Esophagus muscularis mucosa (tissue), 4 donors: ENCODE results near the gene TCF7L2. TPM values are rescaled to one million over a fixed set of nuclear protein-coding genes. Genes with fewer than 3 reads are reported as not detected.

Experiments used
- DNase-seq: peaks from one replicate; pipeline ENCODE4 v3.0.0-alpha.2; 2017; ENCODE audit errors: extremely low spot score
- H3K27ac ChIP-seq, 4 donors: fragments of 200-600 bp; sonication (generic); replicated peaks in 1 of 4; 1 replicate in 3 of 4; 2 replicates in 1 of 4; pipeline ENCODE4 v1.5.1; 2016 to 2019; ENCODE audit warnings: mild to moderate bottlenecking in 1 of 4
- H3K27me3 ChIP-seq, 4 donors: fragments of 200-600 bp; sonication (generic); one replicate each; pipeline versions ENCODE4 v1.5.1 to v1.6.0; 2016 to 2019
- H3K36me3 ChIP-seq, 4 donors: fragments of 200-600 bp; sonication (generic); one replicate each; pipeline ENCODE4 v1.5.1; 2016 to 2019
- H3K4me1 ChIP-seq, 4 donors: fragments of 200-600 bp; sonication (generic); one replicate each; pipeline ENCODE4 v1.5.1; 2016 to 2019
- H3K4me3 ChIP-seq, 4 donors: fragments of 200-600 bp; sonication (generic); 1 replicate in 2 of 4; 2 replicates in 2 of 4; pipeline ENCODE4 v1.5.1; 2016 to 2019; ENCODE audit warnings: mild to moderate bottlenecking in 4 of 4, moderate library complexity in 1 of 4
- H3K9me3 ChIP-seq, 4 donors: fragments of 200-600 bp; sonication (generic); 1 replicate in 3 of 4; 2 replicates in 1 of 4; pipeline ENCODE4 v1.5.1; 2016 to 2019
- EP300 ChIP-seq: sonication (generic); formaldehyde crosslinking; IDR thresholded peaks from one replicate; pipeline ENCODE4 v1.6.1; 2017; ENCODE audit warnings: antibody characterized with exemption
- POLR2A ChIP-seq: fragments of 450-650 bp; IDR thresholded peaks from one replicate; pipeline ENCODE4 v1.6.1; 2017; ENCODE audit warnings: antibody characterized with exemption, moderate library complexity, mild to moderate bottlenecking, low read depth
- POLR2AphosphoS5 ChIP-seq, 2 donors: sonication (generic); formaldehyde crosslinking; IDR thresholded peaks; one replicate each; pipeline ENCODE4 v1.6.1; 2017; ENCODE audit warnings: antibody characterized with exemption in 2 of 2
- WGBS: methylation state at CpG from one replicate; pipeline ENCODE4 v1.1.5; 2018; 5-methylcytosine and 5-hydroxymethylcytosine counted together
- intact Hi-C: fragments of 100-400 bp; cut with DNase I; formaldehyde crosslinking; loops from one replicate; pipeline ENCODE4 v1.15.1; 2023
- total RNA-seq, 4 donors: library from RNA; depleted of rRNA; stranded (reverse); fragments of >200 nt; gene quantifications; one replicate each; pipeline versions ENCODE4 v1.1.0 to v1.2.1, GENCODE V29; 2016
- TF ChIP-seq, protein P1 (sequence below), 3 experiments: fragments of 200-600 bp in 2 of 3; fragments of 450-650 bp in 1 of 3; sonication (generic) in 2 of 3; IDR thresholded peaks; one replicate each; pipeline ENCODE4 v1.5.1; 2017 to 2019; ENCODE audit warnings: antibody characterized with exemption in 3 of 3, mild to moderate bottlenecking in 2 of 3, moderate library complexity in 1 of 3

The TCF7L2 gene
- total RNA-seq, 4 donors from 2014 or later: 7.8 to 24.1 (median 19.2) TPM

DNA sequence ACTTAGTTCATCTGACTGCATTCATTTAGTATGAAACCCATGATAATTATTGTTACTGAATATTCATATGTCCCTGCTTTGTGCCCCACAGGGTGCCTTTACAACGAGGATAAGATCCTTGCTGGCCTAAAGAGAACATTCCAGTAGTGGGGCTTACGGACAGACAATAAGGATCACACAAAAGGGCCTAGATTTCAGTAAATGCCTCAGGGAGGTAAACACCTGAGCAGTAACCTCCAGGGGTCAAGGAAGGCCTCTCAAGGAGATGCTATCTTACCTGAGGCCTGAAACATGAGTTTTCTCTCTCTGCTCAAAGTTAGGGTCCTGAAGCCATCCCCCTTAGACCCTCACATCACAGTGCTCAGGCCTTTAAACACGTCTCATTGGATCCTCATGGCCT lies 228.7 kb downstream of the TCF7L2 start:
- peaks cover 0 to 20% (median 6%) of the 10 kb centered on the region in 4 donors for H3K4me1 ChIP-seq
- peak; percentile 55 for DNase-seq
- TF ChIP-seq, protein P1, sequence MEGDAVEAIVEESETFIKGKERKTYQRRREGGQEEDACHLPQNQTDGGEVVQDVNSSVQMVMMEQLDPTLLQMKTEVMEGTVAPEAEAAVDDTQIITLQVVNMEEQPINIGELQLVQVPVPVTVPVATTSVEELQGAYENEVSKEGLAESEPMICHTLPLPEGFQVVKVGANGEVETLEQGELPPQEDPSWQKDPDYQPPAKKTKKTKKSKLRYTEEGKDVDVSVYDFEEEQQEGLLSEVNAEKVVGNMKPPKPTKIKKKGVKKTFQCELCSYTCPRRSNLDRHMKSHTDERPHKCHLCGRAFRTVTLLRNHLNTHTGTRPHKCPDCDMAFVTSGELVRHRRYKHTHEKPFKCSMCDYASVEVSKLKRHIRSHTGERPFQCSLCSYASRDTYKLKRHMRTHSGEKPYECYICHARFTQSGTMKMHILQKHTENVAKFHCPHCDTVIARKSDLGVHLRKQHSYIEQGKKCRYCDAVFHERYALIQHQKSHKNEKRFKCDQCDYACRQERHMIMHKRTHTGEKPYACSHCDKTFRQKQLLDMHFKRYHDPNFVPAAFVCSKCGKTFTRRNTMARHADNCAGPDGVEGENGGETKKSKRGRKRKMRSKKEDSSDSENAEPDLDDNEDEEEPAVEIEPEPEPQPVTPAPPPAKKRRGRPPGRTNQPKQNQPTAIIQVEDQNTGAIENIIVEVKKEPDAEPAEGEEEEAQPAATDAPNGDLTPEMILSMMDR (IDR thresholded peaks at IDR 0.05): no peak
- TF ChIP-seq POLR2AphosphoS5 (IDR thresholded peaks at IDR 0.05) (no peak), POLR2A (no peak), EP300 (no peak)
- no peak overlapping the region for H3K27ac ChIP-seq
- intact Hi-C loops: no loop called here
- no peaks in the 10 kb centered on the region for H3K9me3 ChIP-seq
- no peaks in the 10 kb centered on the region for H3K27me3 ChIP-seq
- no peak overlapping the region for H3K4me3 ChIP-seq
- WGBS: 96% methylated on average over 3 of the region's 3 CpGs
- no peaks in the 10 kb centered on the region for H3K36me3 ChIP-seq

DNA sequence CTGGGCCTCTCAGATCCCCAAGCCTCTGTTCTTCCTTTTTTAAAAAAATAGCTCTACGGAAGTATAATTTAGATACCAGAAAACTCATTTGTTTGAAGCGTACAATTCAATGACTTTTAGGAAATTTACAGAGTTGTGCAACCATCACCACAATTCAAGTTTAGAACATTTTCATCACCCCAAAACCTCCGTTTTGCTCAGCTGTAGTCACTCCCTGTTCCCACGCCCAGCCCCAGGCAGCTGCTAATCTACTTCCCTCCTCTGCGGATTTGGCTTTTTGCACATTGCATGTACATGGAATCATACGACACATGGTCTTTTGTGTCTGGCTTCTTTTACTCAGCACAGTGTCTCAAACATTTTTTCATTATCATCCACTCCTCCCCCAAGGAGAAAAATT lies 229.2 kb downstream of the TCF7L2 start:
- Histone ChIP-seq H3K27me3 (no peaks in the 10 kb centered on the region), H3K4me1 (peaks cover 0 to 20% (median 6%) of the 10 kb centered on the region in 4 donors), H3K36me3 (no peaks in the 10 kb centered on the region), H3K9me3 (no peaks in the 10 kb centered on the region), H3K27ac (no peak overlapping the region), H3K4me3 (no peak overlapping the region)
- peak; percentile 34 for DNase-seq
- 85% methylated on average over 6 of the region's 6 CpGs for WGBS
- intact Hi-C loops: no loop called here
- TF ChIP-seq, protein P1 (IDR thresholded peaks at IDR 0.05): no peak
- TF ChIP-seq POLR2AphosphoS5 (IDR thresholded peaks at IDR 0.05) (no peak), EP300 (no peak), POLR2A (no peak)

DNA sequence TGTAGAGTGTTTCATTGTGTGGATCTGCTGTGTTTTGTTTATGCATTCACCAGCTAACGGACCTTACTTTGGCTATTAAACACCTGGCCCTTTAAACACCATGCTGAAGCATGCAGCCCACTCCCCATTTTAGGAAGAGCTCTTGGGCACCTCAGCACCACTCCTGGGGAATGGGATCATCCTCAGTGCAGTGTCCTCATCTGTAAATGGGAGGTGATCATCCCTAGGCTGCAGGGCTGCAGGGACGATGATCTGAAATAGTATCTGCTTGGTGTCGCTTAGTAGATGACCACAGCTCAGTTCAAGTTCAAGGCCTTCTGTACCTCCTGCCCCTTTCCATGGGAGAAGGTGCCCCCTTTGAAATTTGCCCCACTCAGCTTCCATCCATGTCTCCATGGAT lies 229.9 kb downstream of the TCF7L2 start:
- Histone ChIP-seq H3K27me3 (no peaks in the 10 kb centered on the region), H3K4me3 (no peak overlapping the region), H3K9me3 (no peaks in the 10 kb centered on the region), H3K36me3 (no peaks in the 10 kb centered on the region), H3K27ac (no peak overlapping the region), H3K4me1 (peaks cover 0 to 20% (median 6%) of the 10 kb centered on the region in 4 donors)
- TF ChIP-seq, protein P1 (IDR thresholded peaks at IDR 0.05): no peak
- no peak for TF ChIP-seq POLR2A
- TF ChIP-seq EP300: no peak
- no peak for TF ChIP-seq POLR2AphosphoS5 (IDR thresholded peaks at IDR 0.05)
- WGBS: 84% methylated on average over 3 of the region's 3 CpGs
- peak; percentile 53 for DNase-seq
- intact Hi-C loops: no loop called here

DNA sequence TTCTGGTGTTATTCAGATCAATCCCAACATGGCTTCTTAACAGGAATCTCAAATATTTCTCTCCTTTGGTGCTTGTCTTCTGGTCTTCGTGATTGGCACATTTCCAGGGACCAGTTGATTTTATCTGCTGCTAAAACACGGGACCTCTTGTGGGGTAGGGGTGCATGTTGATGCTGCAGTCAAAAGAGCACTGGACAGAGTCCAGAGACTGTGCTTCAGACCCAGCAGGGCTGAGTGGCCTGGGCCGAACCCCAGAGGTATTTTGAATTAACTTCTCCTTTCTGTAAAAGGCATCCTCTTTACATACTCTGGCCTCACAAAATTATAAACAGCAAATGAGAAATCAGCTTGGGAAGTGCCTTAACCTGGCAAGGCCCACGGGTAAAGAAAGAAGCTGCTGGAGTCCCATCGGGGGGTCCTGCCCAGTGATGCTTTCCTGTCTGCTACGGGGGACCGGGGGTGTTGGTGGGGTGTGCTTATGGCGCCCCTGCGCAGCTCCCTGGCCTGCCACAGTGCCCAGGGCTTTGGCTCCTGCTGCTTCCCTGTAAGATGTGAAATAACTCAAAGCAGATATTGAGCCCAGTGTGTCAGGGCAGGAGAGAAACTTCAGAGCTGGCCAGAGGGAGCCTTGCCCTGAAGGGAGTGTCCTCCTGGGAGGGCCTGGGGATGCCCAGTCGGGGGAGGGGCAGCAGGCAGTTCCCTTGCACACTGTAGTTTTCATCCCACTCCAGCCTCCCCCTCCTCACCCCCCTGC lies 230.5 kb downstream of the TCF7L2 start:
- Histone ChIP-seq H3K27ac (no peak overlapping the region), H3K9me3 (no peaks in the 10 kb centered on the region), H3K27me3 (no peaks in the 10 kb centered on the region), H3K4me3 (no peak overlapping the region), H3K36me3 (no peaks in the 10 kb centered on the region), H3K4me1 (peaks cover 0 to 20% (median 6%) of the 10 kb centered on the region in 4 donors)
- TF ChIP-seq EP300: no peak
- TF ChIP-seq POLR2A: no peak
- TF ChIP-seq, protein P1 (IDR thresholded peaks at IDR 0.05): no peak
- no peak for TF ChIP-seq POLR2AphosphoS5 (IDR thresholded peaks at IDR 0.05)
- intact Hi-C loops: no loop called here
- 54% methylated on average over 10 of the region's 10 CpGs for WGBS
- DNase-seq: peak; percentile 87

DNA sequence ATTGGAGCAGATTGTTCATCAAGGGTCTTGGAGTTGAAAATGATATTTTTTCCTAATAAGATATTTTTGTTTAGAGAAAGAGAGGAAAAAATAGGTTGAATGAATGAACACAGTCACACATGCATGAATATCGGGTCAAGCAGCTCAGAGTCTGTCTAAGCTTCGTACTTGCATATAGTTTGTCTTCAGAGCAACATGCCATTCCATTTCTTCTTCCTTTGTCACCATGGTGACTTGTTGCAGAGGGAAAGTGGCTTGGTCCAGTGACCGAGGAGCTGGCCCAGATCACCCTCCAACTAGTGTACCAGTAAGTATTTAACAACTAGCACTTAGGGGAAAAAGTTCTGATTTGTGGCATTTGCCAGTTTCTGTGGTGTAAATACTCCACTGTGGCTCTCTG lies 232.1 kb downstream of the TCF7L2 start:
- TF ChIP-seq EP300 (no peak), POLR2A (no peak), POLR2AphosphoS5 (IDR thresholded peaks at IDR 0.05) (no peak)
- TF ChIP-seq, protein P1 (IDR thresholded peaks at IDR 0.05): no peak
- no peak overlapping the region for H3K4me3 ChIP-seq
- no peaks in the 10 kb centered on the region for H3K27me3 ChIP-seq
- no peak overlapping the region for H3K27ac ChIP-seq
- 96% methylated on average over 3 of the region's 3 CpGs for WGBS
- DNase-seq: peak; percentile 70
- intact Hi-C loops: no loop called here
- peaks cover 3 to 14% (median 7%) of the 10 kb centered on the region in 4 donors for H3K4me1 ChIP-seq
- H3K9me3 ChIP-seq: no peaks in the 10 kb centered on the region
- H3K36me3 ChIP-seq: no peaks in the 10 kb centered on the region
